C4-2B (cell line): ENCODE measurements around the gene PARK7.
"Not testable (repeated sequence)": the region's sequence is repeated elsewhere in the genome, so short reads cannot be mapped to it uniquely, and the experiment has no call there.

Experiments used
- H3K27ac ChIP-seq: fragments of 450-650 bp; 2 replicates; pipeline ENCODE4 v1.5.1; 2017
- ZFX ChIP-seq: fragments of 450-650 bp; IDR thresholded peaks from 2 replicates; pipeline ENCODE4 v1.6.1; 2017
- TF ChIP-seq, protein P1 (sequence below): fragments of 450-650 bp; conservative IDR thresholded peaks from 2 replicates; pipeline ENCODE4 v1.5.1; 2017; ENCODE audit warnings: mild to moderate bottlenecking

PARK7 gene

DNA sequence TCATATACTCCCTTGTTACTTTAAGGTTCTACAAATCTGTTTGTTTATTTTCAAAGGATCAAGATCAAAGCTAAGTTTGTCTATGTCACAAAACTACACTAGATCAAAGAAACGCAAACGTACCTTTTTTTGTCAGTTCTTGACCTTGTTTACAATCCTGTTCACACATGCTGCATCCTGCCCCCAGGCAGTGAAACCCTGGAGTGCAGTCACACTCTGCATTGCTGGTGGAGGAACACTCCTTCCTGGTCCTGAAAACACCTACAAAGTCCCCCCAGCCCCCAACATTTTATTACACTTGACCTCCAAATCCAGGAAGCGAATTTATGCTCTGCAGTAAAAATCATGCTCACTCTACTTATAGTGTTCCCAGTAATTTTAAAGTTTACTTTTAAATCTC, 23.4 kb upstream of the PARK7 start:
- H3K27ac ChIP-seq, result no peak overlapping the region
- TF ChIP-seq, protein P1, sequence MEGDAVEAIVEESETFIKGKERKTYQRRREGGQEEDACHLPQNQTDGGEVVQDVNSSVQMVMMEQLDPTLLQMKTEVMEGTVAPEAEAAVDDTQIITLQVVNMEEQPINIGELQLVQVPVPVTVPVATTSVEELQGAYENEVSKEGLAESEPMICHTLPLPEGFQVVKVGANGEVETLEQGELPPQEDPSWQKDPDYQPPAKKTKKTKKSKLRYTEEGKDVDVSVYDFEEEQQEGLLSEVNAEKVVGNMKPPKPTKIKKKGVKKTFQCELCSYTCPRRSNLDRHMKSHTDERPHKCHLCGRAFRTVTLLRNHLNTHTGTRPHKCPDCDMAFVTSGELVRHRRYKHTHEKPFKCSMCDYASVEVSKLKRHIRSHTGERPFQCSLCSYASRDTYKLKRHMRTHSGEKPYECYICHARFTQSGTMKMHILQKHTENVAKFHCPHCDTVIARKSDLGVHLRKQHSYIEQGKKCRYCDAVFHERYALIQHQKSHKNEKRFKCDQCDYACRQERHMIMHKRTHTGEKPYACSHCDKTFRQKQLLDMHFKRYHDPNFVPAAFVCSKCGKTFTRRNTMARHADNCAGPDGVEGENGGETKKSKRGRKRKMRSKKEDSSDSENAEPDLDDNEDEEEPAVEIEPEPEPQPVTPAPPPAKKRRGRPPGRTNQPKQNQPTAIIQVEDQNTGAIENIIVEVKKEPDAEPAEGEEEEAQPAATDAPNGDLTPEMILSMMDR, result no peak
- TF ChIP-seq ZFX, result no peak

DNA sequence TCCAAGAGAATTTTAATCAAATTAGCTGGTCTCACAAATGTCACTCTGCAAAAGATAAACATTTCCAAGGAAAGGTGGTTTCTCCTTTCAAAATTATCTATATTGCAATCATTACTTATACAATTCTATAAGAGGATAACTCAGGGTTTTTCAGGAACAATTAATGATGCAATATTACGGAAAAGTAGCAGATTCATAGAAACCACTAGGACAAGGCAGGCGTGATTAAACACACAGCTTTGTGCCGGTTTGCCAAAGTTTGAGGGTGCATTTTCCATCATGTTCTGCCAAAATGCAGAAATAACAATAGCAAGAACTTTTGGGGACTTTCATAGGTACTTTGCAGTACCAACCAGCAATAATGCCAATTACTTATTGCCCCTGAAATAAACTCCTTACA, 21.5 kb upstream of the PARK7 start:
- H3K27ac ChIP-seq, result no peak overlapping the region

DNA sequence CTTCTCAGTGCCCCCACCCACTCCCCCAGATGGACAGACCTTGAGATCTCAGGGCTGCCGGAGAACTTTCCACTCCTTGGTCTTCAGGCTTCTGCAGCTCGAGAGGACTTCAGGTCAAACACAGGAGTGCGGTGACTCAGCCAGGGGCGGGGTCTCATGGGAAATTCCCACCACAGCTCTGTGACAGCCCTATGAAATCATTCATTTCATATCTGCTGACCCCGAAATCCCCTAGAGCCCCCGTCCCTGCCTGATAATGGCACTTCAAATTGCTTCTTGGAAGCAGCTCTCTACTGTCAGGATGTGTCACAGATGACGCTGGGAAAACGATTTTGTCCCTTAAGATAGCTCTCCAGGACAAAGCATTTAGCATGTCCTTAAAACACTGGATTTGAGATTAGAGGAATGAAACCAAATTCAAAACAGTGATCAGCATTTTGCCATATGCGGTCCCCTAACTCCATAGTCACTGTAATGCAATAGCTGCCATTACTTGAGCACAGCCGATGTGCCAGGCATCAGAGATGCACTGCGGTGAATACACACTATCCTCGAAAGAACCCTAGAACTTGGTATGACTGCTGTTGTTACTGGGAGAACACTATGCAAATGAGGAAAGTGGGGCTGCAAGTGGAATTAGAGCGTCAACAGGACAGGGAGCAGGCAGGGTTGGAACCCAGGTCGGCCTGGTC, 20.6 kb upstream of the PARK7 start, which contains the start of gene TNFRSF9:
Gene TNFRSF9 (minus strand): TSS at position 95 of the 692 bp plus-strand sequence. CDS start 845 bp downstream, outside the sequence.
- H3K27ac ChIP-seq, result no peak within 1 kb of the TSS
- no peak for TF ChIP-seq ZFX
- TF ChIP-seq, protein P1, result no peak

More for the DNA sequence above, 21.5 kb upstream of the PARK7 start:
- TF ChIP-seq, protein P1, result no peak
- TF ChIP-seq ZFX, result no peak

GRCh38 chr1:7941437-7941793, 20.1 kb upstream of the PARK7 start:
- TF ChIP-seq ZFX, result no peak
- TF ChIP-seq, protein P1, result no peak
- H3K27ac ChIP-seq, result no peak overlapping the region

GRCh38 chr1:7942214-7942921, 19.1 kb upstream of the PARK7 start:
- no peak overlapping the region; the same call in 1 of the 2 replicates for H3K27ac ChIP-seq
- TF ChIP-seq, protein P1, result peak; percentile 52
- TF ChIP-seq ZFX, result no peak

DNA sequence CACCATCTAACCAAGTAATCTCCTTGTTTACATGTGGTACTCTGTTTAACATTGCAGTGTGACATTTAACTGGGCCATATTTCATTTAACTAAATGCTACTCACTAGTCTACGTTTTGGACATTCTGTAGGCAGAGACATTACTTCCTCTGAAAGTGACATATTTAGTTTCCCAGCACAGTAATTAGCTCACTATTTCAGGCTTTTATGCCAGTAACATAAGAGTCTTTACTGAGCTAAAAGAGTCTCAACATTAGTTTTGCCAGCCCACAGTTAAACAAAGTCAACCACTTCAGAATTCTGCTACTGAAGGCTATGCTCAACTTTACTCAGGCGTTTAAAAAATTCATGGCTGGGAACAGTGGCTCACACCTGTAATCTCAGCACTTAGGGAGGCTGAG, 18.3 kb upstream of the PARK7 start:
- no peak for TF ChIP-seq ZFX
- TF ChIP-seq, protein P1, result no peak
- no peak overlapping the region for H3K27ac ChIP-seq

DNA sequence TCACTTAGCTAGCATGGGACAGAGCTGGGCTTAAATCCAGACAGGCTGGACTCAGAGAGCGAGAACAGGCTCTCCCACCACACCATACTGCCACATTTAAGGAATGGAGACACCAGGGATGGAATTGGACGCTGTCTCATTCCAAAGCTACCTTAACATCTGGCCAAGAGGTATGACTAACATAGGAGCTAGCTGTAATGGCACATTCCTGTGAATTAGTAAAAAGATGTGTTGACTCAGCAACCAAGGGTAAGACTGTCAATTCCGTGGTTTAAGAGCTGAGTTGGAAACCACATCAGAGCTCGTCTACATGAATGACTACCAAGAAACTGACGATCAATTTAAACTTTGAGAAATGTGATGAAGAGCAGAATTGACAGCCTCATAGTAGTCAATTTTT, 12.6 kb upstream of the PARK7 start:
- TF ChIP-seq, protein P1, result no peak
- TF ChIP-seq ZFX, result no peak
- H3K27ac ChIP-seq, result no peak overlapping the region

- H3K27ac ChIP-seq, result not testable (repeated sequence)
These were observed 8.7 kb upstream of the PARK7 start for GRCh38 chr1:7952791-7953190.
